Thyroid gland (tissue), 4 donors: ENCODE measurements around the gene CENPL. TPM values are rescaled to one million over a fixed set of nuclear protein-coding genes. Genes with fewer than 3 reads are reported as not detected.

Source experiments
- DNase-seq, 2 donors: peaks; one replicate each; pipeline ENCODE4 v3.0.0-alpha.2; 2019
- H3K27ac ChIP-seq, 3 donors: fragments of 200-600 bp; sonication (generic); 1 replicate in 2 of 3; 2 replicates in 1 of 3; pipeline ENCODE4 v1.5.1; 2016 to 2019; ENCODE audit warnings: mild to moderate bottlenecking in 1 of 3, moderate library complexity in 1 of 3
- H3K27me3 ChIP-seq: fragments of 200-600 bp; sonication (generic); one replicate; pipeline ENCODE4 v1.5.1; 2019
- H3K36me3 ChIP-seq, 2 donors: fragments of 200-600 bp; sonication (generic); one replicate each; pipeline ENCODE4 v1.5.1; 2016 to 2019
- H3K4me1 ChIP-seq, 2 donors: fragments of 200-600 bp; sonication (generic); one replicate each; pipeline ENCODE4 v1.5.1; 2017 to 2019
- H3K4me3 ChIP-seq, 3 donors: fragments of 200-600 bp; sonication (generic); replicated peaks in 1 of 3; 1 replicate in 2 of 3; 2 replicates in 1 of 3; pipeline ENCODE4 v1.5.1; 2016; ENCODE audit warnings: mild to moderate bottlenecking in 1 of 3
- H3K9me3 ChIP-seq: fragments of 200-600 bp; sonication (generic); one replicate; pipeline ENCODE4 v1.5.1; 2017
- POLR2A ChIP-seq, 2 donors: fragments of 450-650 bp; IDR thresholded peaks; one replicate each; pipeline ENCODE4 v1.6.1; 2017; ENCODE audit warnings: antibody characterized with exemption in 2 of 2, mild to moderate bottlenecking in 2 of 2, moderate library complexity in 1 of 2
- WGBS, 2 donors: methylation state at CpG; one replicate each; pipeline ENCODE4 v1.1.5; 2017; 5-methylcytosine and 5-hydroxymethylcytosine counted together
- intact Hi-C: fragments of 100-400 bp; cut with DNase I; formaldehyde crosslinking; loops from one replicate; pipeline ENCODE4 v1.15.1; 2023
- small RNA-seq: library from RNA; depleted of rRNA; stranded (forward); fragments of <200 nt; gene quantifications from one replicate; pipeline ENCODE3, GENCODE V24; 2016
- total RNA-seq, 4 donors: library from RNA; depleted of rRNA; stranded (reverse); fragments of >200 nt; gene quantifications; one replicate each; pipeline ENCODE4 v1.2.3, GENCODE V29; 2016
- TF ChIP-seq, protein P1 (sequence below), 6 experiments: fragments of 200-600 bp in 3 of 6; fragments of 450-650 bp in 3 of 6; sonication (generic) in 3 of 6; IDR thresholded peaks; one replicate each; pipeline ENCODE4 v1.5.1; 2016 to 2019; ENCODE audit warnings: antibody characterized with exemption in 6 of 6, mild to moderate bottlenecking in 2 of 6, inconsistent platforms in 1 of 6, moderate library complexity in 1 of 6

The CENPL gene
- total RNA-seq, 4 donors from 2014 or later = 4.4 to 8.1 (median 5.3) TPM

DNA sequence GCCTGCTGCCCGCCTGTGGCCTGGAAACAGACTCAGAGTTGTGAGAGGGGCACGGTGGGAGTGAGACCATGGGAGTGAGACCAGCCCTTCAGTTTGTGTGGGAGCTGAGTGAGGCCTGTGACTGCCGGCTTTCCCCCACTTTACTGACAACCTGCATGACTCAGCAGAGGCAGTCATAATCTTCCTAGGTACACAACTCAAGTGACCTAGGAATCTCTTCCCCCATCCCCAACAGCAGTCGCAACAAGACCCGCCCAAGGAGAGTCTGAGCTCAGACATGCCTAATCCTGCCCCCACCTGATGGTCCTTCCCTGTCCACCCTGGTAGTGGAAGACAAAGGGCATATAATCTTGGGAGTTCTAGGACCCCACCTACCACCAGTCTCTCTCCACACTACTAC is 65.7 kb downstream of the CENPL start:
- peaks cover 33 to 34% of the 10 kb centered on the region in 2 donors for H3K36me3 ChIP-seq
- no peak overlapping the region for H3K4me3 ChIP-seq
- intact Hi-C loops = no loop called here
- no peaks in the 10 kb centered on the region for H3K27me3 ChIP-seq
- no peaks in the 10 kb centered on the region for H3K4me1 ChIP-seq
- H3K27ac ChIP-seq = no peak overlapping the region
- WGBS, 2 donors = 98 to 100% methylated on average over 5 of the region's 5 CpGs
- no peaks in the 10 kb centered on the region for H3K9me3 ChIP-seq
- TF ChIP-seq, protein P1, sequence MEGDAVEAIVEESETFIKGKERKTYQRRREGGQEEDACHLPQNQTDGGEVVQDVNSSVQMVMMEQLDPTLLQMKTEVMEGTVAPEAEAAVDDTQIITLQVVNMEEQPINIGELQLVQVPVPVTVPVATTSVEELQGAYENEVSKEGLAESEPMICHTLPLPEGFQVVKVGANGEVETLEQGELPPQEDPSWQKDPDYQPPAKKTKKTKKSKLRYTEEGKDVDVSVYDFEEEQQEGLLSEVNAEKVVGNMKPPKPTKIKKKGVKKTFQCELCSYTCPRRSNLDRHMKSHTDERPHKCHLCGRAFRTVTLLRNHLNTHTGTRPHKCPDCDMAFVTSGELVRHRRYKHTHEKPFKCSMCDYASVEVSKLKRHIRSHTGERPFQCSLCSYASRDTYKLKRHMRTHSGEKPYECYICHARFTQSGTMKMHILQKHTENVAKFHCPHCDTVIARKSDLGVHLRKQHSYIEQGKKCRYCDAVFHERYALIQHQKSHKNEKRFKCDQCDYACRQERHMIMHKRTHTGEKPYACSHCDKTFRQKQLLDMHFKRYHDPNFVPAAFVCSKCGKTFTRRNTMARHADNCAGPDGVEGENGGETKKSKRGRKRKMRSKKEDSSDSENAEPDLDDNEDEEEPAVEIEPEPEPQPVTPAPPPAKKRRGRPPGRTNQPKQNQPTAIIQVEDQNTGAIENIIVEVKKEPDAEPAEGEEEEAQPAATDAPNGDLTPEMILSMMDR (IDR thresholded peaks at IDR 0.05) = no peak
- no peak for TF ChIP-seq POLR2A (IDR thresholded peaks at IDR 0.05)
- no peak for DNase-seq

DNA sequence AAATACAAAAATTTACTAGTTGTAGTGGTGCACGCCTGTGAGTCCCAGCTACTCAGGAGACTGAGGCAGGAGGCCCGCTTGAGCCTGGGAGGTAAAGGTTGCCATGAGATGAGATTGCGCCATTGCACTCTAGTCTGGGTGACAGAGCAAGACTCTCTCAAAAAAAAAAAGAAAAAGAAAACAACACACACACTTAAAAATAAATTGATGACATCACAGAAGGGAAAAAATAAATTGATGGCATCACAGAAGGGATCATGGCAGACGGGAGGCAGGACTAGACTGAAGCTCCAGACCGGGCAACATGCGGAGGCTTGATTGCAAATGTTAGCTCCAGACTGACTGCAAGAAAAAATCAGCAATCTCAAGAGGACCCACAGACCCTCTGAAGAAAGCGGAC is 66.6 kb downstream of the CENPL start:
- Histone ChIP-seq H3K27me3 (no peaks in the 10 kb centered on the region), H3K4me1 (no peaks in the 10 kb centered on the region), H3K9me3 (no peaks in the 10 kb centered on the region), H3K4me3 (no peak overlapping the region), H3K27ac (no peak overlapping the region), H3K36me3 (peaks cover 34% of the 10 kb centered on the region in 2 donors)
- TF ChIP-seq, protein P1 (IDR thresholded peaks at IDR 0.05) = no peak
- TF ChIP-seq POLR2A (IDR thresholded peaks at IDR 0.05) = no peak
- intact Hi-C loops = no loop called here
- DNase-seq = no peak
- WGBS, 2 donors = 95 to 97% methylated on average over 7 of the region's 7 CpGs

DNA sequence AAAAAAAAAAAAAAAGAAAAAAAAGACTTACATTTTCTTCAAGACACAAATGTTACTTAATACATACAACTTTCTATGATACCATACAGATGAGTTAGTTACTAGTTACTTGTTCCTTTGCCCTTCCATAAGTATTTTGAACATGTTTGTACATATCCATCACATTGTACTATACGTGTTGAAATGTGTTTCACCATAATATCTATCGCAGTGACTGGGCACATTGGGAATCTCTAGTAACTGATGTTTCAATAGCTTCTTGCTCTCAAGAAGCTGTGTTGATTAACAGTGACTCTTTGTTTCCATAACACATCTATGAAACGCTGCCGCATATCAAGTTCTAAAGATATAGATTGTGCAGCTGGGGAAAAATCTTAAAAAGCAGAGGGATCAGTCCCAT is 67.0 kb downstream of the CENPL start:
- Histone ChIP-seq H3K36me3 (peaks cover 34 to 38% of the 10 kb centered on the region in 2 donors), H3K9me3 (no peaks in the 10 kb centered on the region), H3K4me1 (no peaks in the 10 kb centered on the region), H3K27me3 (no peaks in the 10 kb centered on the region), H3K4me3 (no peak overlapping the region), H3K27ac (no peak overlapping the region)
- intact Hi-C loops = no loop called here
- TF ChIP-seq, protein P1 (IDR thresholded peaks at IDR 0.05) = no peak
- TF ChIP-seq POLR2A (IDR thresholded peaks at IDR 0.05) = no peak
- 97 to 98% methylated on average over 4 of the region's 4 CpGs for WGBS, 2 donors
- DNase-seq = no peak

DNA sequence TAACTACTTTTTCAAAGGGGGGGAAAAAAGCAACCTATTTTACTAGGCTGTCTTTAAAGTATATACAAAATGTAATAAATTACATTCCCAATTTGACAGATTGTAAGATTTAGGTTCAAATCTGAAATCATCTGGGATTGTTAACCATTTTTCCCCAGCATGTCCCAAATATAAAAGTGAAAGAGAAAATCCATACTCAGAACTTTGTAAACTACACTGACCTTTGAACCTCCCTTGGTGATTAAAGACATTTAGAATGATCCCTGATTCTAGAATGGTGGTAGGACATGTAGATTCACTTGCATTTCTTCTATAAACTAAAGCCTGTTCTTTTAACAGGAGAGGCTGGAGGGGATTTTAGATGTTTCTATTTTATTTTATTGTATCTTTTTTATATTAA is 70.9 kb downstream of the CENPL start:
- Histone ChIP-seq H3K4me3 (no peak overlapping the region), H3K36me3 (peaks cover 29 to 35% of the 10 kb centered on the region in 2 donors), H3K4me1 (no peaks in the 10 kb centered on the region), H3K9me3 (no peaks in the 10 kb centered on the region), H3K27me3 (no peaks in the 10 kb centered on the region), H3K27ac (no peak overlapping the region)
- intact Hi-C loops = no loop called here
- TF ChIP-seq, protein P1 (IDR thresholded peaks at IDR 0.05) = no peak
- no peak for TF ChIP-seq POLR2A (IDR thresholded peaks at IDR 0.05)
- no peak for DNase-seq

Small RNA genes within 50 kb of the gene (small RNA-seq; reads per million reads assigned to genes)
- gene RF00019 = not detected

Other genes starting within 250 kb of the CENPL start
- gene SLC9C2, start 221.8 kb downstream of the CENPL start, total RNA-seq = not detected
- not detected for gene TEX50, start 189.5 kb downstream of the CENPL start, total RNA-seq
- 1 to 10 TPM in 2 of 4 donors, under 1 TPM in 2; 0.27 to 2.3 (median 0.94) TPM for gene ANKRD45, start 155.0 kb downstream of the CENPL start, total RNA-seq
- 10 to 100 TPM; 23.2 to 36.4 (median 28.1) TPM for gene KLHL20, start 109.9 kb downstream of the CENPL start, total RNA-seq
- gene DARS2, start 210 bp downstream of the CENPL start, total RNA-seq = 10 to 100 TPM; 14.9 to 26.9 (median 20.7) TPM
- 100 to 1,000 TPM; 162 to 625 (median 223) TPM for gene GAS5, start 43.1 kb upstream of the CENPL start, total RNA-seq
- 10 to 100 TPM; 14.6 to 24.4 (median 17.3) TPM for gene ZBTB37, start 43.5 kb upstream of the CENPL start, total RNA-seq
- gene SERPINC1, start 92.4 kb upstream of the CENPL start, total RNA-seq = not detected
- gene RC3H1, start 197.5 kb upstream of the CENPL start, total RNA-seq = 10 to 100 TPM; 30.4 to 55.1 (median 41.4) TPM